Sigmoid colon (tissue), 7 donors: ENCODE data around the gene KRTAP12-4. TPM values are rescaled to one million over a fixed set of nuclear protein-coding genes. Genes with fewer than 3 reads are reported as not detected.

Experiments used
- DNase-seq: peaks from one replicate; pipeline ENCODE4 v3.0.0-alpha.2; 2019
- H3K27ac ChIP-seq, 4 donors: fragments of 200-600 bp; sonication (generic); one replicate each; pipeline ENCODE4 v1.5.1; 2016 to 2019; ENCODE audit warnings: mild to moderate bottlenecking in 1 of 4
- H3K27me3 ChIP-seq, 3 donors: fragments of 200-600 bp; sonication (generic); one replicate each; pipeline ENCODE4 v1.5.1; 2019; ENCODE audit warnings: mild to moderate bottlenecking in 1 of 3
- H3K36me3 ChIP-seq, 4 donors: fragments of 200-600 bp; sonication (generic); one replicate each; pipeline ENCODE4 v1.5.1; 2016 to 2019
- H3K4me1 ChIP-seq, 4 donors: fragments of 200-600 bp; sonication (generic); one replicate each; pipeline ENCODE4 v1.5.1; 2017 to 2019
- H3K4me3 ChIP-seq, 4 donors: fragments of 200-600 bp; sonication (generic); one replicate each; pipeline ENCODE4 v1.5.1; 2017 to 2019; ENCODE audit warnings: mild to moderate bottlenecking in 2 of 4, moderate library complexity in 1 of 4
- H3K9me3 ChIP-seq, 4 donors: fragments of 200-600 bp in 3 of 4; sonication (generic) in 3 of 4; one replicate each; pipeline versions ENCODE4 v1.5.1 to v1.6.1; 2013 to 2019
- CTCF ChIP-seq, 4 experiments: fragments of 450-650 bp in 3 of 4; fragments of 200-600 bp in 1 of 4; IDR thresholded peaks; one replicate each; pipeline ENCODE4 v1.5.1; 2016 to 2019; ENCODE audit warnings: antibody characterized with exemption in 4 of 4, mild to moderate bottlenecking in 3 of 4, moderate library complexity in 2 of 4
- EP300 ChIP-seq, 4 donors: sonication (generic); formaldehyde crosslinking; IDR thresholded peaks; one replicate each; pipeline ENCODE4 v1.6.1; 2017; ENCODE audit warnings: antibody characterized with exemption in 4 of 4
- POLR2A ChIP-seq, 2 donors: fragments of 450-650 bp; IDR thresholded peaks; one replicate each; pipeline ENCODE4 v1.6.1; 2016; ENCODE audit warnings: antibody characterized with exemption in 2 of 2, mild to moderate bottlenecking in 2 of 2, moderate library complexity in 2 of 2
- POLR2AphosphoS5 ChIP-seq, 4 donors: sonication (generic); formaldehyde crosslinking; IDR thresholded peaks; one replicate each; pipeline ENCODE4 v1.6.1; 2017; ENCODE audit warnings: antibody characterized with exemption in 4 of 4
- WGBS, 2 donors: extraction: QIAGEN DNeasy Blood & Tissue Kit; methylation state at CpG; one replicate each; pipeline ENCODE4 v1.1.7; 2013; 5-methylcytosine and 5-hydroxymethylcytosine counted together
- intact Hi-C: fragments of 100-400 bp; cut with DNase I; formaldehyde crosslinking; loops from one replicate; pipeline ENCODE4 v1.15.1; 2023
- polyA plus RNA-seq, 3 donors: library from polyadenylated mRNA; stranded (reverse); fragments of 200-250 nt; gene quantifications; one replicate each; pipeline ENCODE4 v1.2.3, GENCODE V29; 2013
- total RNA-seq, 4 donors: library from RNA; depleted of rRNA; stranded (reverse); fragments of >200 nt; gene quantifications; one replicate each; pipeline ENCODE4 v1.1.0, GENCODE V29; 2016
- donor health status: healthy with polysubstance abuse.
- donor health status: Bipolar disorder and iron deficiency.
- donor health status: healthy.

The KRTAP12-4 gene
- total and polyA plus RNA-seq, 7 donors: not detected

- 50 to 68% methylated on average over 21 of the region's 21 CpGs for WGBS, 2 donors
- no peak for DNase-seq
- H3K4me1 ChIP-seq: no peaks in the 10 kb centered on the region
- no peak within 1 kb of the TSS for H3K4me3 ChIP-seq
- H3K9me3 ChIP-seq: peaks cover 0 to 5% (median 0%) of the 10 kb centered on the region in 4 donors
- TF ChIP-seq POLR2AphosphoS5 (IDR thresholded peaks at IDR 0.05) (no peak), CTCF (IDR thresholded peaks at IDR 0.05) (no peak), EP300 (IDR thresholded peaks at IDR 0.05) (no peak), POLR2A (IDR thresholded peaks at IDR 0.05) (no peak)
- no peaks in the 10 kb centered on the region for H3K36me3 ChIP-seq
- peaks cover 0 to 32% (median 0%) of the 10 kb centered on the region in 3 donors for H3K27me3 ChIP-seq
- intact Hi-C loops: no loop called here
- H3K27ac ChIP-seq: no peak within 1 kb of the TSS
Measured at GRCh38 chr21:44637018-44637850, 17.2 kb downstream of the KRTAP12-4 start, which contains the start of gene KRTAP10-10. KRTAP10-10 (plus strand) TSS chr21:44637356; CDS start chr21:44637418, 62 bp downstream.

GRCh38 chr21:44636209-44637017 lies 18.0 kb downstream of the KRTAP12-4 start:
- whole genome bisulfite sequencing, 2 donors: 81 to 85% methylated on average over 15 of the region's 15 CpGs
- intact Hi-C loops: no loop called here
- peaks cover 0 to 32% (median 0%) of the 10 kb centered on the region in 3 donors for H3K27me3 ChIP-seq
- H3K9me3 ChIP-seq: peaks cover 0 to 10% (median 0%) of the 10 kb centered on the region in 4 donors
- H3K36me3 ChIP-seq: no peaks in the 10 kb centered on the region
- no peak for DNase-seq
- H3K4me3 ChIP-seq: no peak overlapping the region
- no peaks in the 10 kb centered on the region for H3K4me1 ChIP-seq
- H3K27ac ChIP-seq: no peak overlapping the region
- TF ChIP-seq POLR2AphosphoS5 (IDR thresholded peaks at IDR 0.05) (no peak), POLR2A (IDR thresholded peaks at IDR 0.05) (no peak), CTCF (IDR thresholded peaks at IDR 0.05) (no peak), EP300 (IDR thresholded peaks at IDR 0.05) (no peak)

- H3K4me1 ChIP-seq: no peaks in the 10 kb centered on the region
- 81 to 87% methylated on average over 1 of the region's 1 CpG for WGBS, 2 donors
- intact Hi-C loops: no loop called here
- H3K27ac ChIP-seq: no peak overlapping the region
- no peak for DNase-seq
- H3K27me3 ChIP-seq: peaks cover 0 to 23% (median 13%) of the 10 kb centered on the region in 3 donors
- TF ChIP-seq POLR2A (IDR thresholded peaks at IDR 0.05) (no peak), POLR2AphosphoS5 (IDR thresholded peaks at IDR 0.05) (no peak), CTCF (IDR thresholded peaks at IDR 0.05) (no peak), EP300 (IDR thresholded peaks at IDR 0.05) (no peak)
- H3K9me3 ChIP-seq: peaks cover 0 to 8% (median 3%) of the 10 kb centered on the region in 4 donors
- no peak overlapping the region for H3K4me3 ChIP-seq
- no peaks in the 10 kb centered on the region for H3K36me3 ChIP-seq
Measured at GRCh38 chr21:44632067-44632466, 22.4 kb downstream of the KRTAP12-4 start.

- intact Hi-C loops: no loop called here
- 61 to 85% methylated on average over 2 of the region's 2 CpGs for WGBS, 2 donors
- Histone ChIP-seq H3K27me3 (peaks cover 0 to 26% (median 13%) of the 10 kb centered on the region in 3 donors), H3K27ac (no peak overlapping the region), H3K9me3 (peaks cover 0 to 8% (median 3%) of the 10 kb centered on the region in 4 donors), H3K36me3 (no peaks in the 10 kb centered on the region), H3K4me1 (no peaks in the 10 kb centered on the region), H3K4me3 (no peak overlapping the region)
- TF ChIP-seq CTCF (IDR thresholded peaks at IDR 0.05): no peak
- no peak for TF ChIP-seq POLR2A (IDR thresholded peaks at IDR 0.05)
- TF ChIP-seq EP300 (IDR thresholded peaks at IDR 0.05): no peak
- no peak for TF ChIP-seq POLR2AphosphoS5 (IDR thresholded peaks at IDR 0.05)
- no peak for DNase-seq
Measured at GRCh38 chr21:44630440-44630839, 24.0 kb downstream of the KRTAP12-4 start.
